Activated CD8-positive, alpha-beta T cell treated with anti-CD3 and anti-CD28 coated beads, Interleukin-2, amount 10 ng/mL, durations not matched to agents 7 days and 5 days (primary cell): ENCODE data around the gene CXCR1. TPM values are rescaled to one million over a fixed set of nuclear protein-coding genes. Genes with fewer than 3 reads are reported as not detected.

ENCODE experiments used
- ATAC-seq: fragments of 150-1000 bp; cut with Tn5 transposase; one replicate; pipeline ENCODE4 v1.10.0; 2021; ENCODE audit warnings: moderate library complexity
- CTCF ChIA-PET: fragments of 350-600 bp; sonication (Branson Sonifier 250); formaldehyde crosslinking; loops from one replicate; lab custom pipeline; 2021; ENCODE audit warnings: antibody characterized with exemption; lab: Charles Lee
- POLR2A ChIA-PET: fragments of 350-600 bp; sonication (Branson Sonifier 250); formaldehyde crosslinking; loops from one replicate; lab custom pipeline; 2021; ENCODE audit warnings: antibody characterized with exemption; lab: Charles Lee
- DNase-seq: peaks from one replicate; pipeline ENCODE4 v3.0.0-alpha.2; 2020
- H3K27ac Mint-ChIP-seq: one replicate; pipeline ENCODE4 v1.8.0; 2021; ENCODE audit warnings: mild to moderate bottlenecking, mixed read lengths
- H3K27me3 Mint-ChIP-seq: one replicate; pipeline ENCODE4 v1.8.0; 2021; ENCODE audit warnings: low read depth, mixed read lengths
- H3K36me3 Mint-ChIP-seq: one replicate; pipeline ENCODE4 v1.8.0; 2021; ENCODE audit warnings: low read depth, mixed read lengths
- H3K4me1 Mint-ChIP-seq: one replicate; pipeline ENCODE4 v1.8.0; 2021; ENCODE audit warnings: low read depth, mixed read lengths
- H3K4me3 Mint-ChIP-seq: one replicate; pipeline ENCODE4 v1.8.0; 2021; ENCODE audit warnings: mild to moderate bottlenecking, mixed read lengths
- H3K9me3 Mint-ChIP-seq: one replicate; pipeline ENCODE4 v1.8.0; 2022; ENCODE audit warnings: mixed read lengths; ENCODE audit not compliant: insufficient read depth
- total RNA-seq, 2 experiments: library from RNA; stranded (reverse); gene quantifications; one replicate each; pipeline ENCODE4 v1.2.3, GENCODE V29; 2021

The CXCR1 gene
- total RNA-seq, 2 experiments from 2014 or later: 0.53 to 0.55 TPM

DNA sequence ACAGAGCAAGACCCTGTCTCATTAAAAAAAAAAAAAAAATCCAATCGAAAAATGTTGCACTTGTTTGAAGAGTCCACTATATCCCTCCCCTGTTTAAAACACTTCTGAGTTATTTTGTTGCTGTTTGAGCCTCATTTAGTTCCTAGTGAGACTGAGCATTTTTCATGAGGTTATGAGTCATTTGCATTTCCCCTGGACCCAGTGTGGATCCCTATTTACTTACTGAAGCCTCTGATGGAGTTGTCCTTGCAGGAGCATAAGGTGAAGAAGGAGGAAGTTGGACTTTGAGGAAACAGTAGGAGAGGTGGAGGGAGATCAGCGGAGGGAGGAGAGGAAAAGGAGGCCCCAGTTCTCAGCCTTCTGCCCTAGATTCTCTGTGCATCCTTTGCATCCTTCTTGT is 5.1 kb downstream of the CXCR1 start:
- ATAC-seq (no peak), DNase-seq (no peak)
- no peaks in the 10 kb centered on the region for H3K36me3 Mint-ChIP-seq
- H3K4me1 Mint-ChIP-seq: peaks cover 8% of the 10 kb centered on the region
- peaks cover 33% of the 10 kb centered on the region for H3K27me3 Mint-ChIP-seq
- no peaks in the 10 kb centered on the region for H3K9me3 Mint-ChIP-seq
- ChIA-PET CTCF (no interaction called here), POLR2A (no interaction called here)
- H3K27ac Mint-ChIP-seq: no peak overlapping the region
- H3K4me3 Mint-ChIP-seq: no peak overlapping the region

DNA sequence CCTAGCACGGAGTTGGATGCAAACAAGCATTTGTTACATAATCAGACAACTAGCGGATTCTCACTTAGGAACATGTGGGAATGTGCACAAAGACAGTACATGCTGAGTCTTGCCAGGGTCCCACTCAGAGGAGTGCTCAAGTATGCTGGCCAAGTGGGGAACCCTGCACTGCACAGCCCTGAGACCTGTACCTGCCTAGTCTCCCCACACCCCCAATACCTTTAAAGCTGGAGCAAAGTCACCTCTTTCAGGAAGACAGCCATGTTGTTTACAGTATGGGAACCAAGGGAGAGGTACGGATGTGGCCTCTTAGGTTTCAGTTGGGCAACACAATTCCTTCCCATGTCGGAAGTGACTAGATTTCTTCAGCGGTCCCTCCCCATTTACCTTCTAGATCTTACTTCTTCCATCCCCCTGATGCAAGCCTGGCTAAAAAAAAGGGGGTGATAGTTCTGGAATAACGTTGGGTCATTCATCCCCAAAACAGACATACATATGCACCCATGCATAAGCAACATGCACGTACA is 10.7 kb downstream of the CXCR1 start:
- Mint-ChIP-seq H3K27ac (no peak overlapping the region), H3K4me1 (no peaks in the 10 kb centered on the region), H3K27me3 (peaks cover 23% of the 10 kb centered on the region), H3K9me3 (no peaks in the 10 kb centered on the region), H3K4me3 (no peak overlapping the region), H3K36me3 (no peaks in the 10 kb centered on the region)
- DNase-seq: no peak
- CTCF ChIA-PET: interaction anchor here (1.7 kb wide), 1 partner anchor 12 kb away, joined by 4 read pairs; no protein-coding TSS in a partner anchor
- POLR2A ChIA-PET: no interaction called here
- ATAC-seq: no peak

DNA sequence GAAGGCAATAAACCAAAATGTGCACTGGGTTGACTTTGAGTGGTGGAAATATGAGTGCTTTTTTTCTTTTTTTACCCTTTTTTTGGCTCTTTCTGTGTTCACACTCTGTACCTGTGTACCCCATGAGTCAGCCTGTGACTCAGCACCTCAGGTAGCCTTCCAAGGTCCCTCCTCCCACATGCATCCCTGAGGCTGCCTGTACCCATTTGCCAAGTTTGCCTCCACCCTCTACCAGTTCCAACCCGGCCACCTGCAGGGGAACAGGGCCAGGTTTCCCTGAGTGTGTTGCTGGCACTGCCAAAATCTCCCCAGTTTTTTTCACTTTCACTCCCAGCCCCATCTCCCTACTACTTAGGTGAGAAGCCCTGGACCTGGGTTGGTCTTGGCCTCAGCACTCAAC is 14.0 kb downstream of the CXCR1 start:
- ATAC-seq: no peak
- H3K27me3 Mint-ChIP-seq: peaks cover 15% of the 10 kb centered on the region
- no peak for DNase-seq
- ChIA-PET CTCF (interaction anchor here (0.6 kb wide), 1 partner anchor 87 kb away, joined by 3 read pairs; no protein-coding TSS in a partner anchor), POLR2A (no interaction called here)
- H3K4me3 Mint-ChIP-seq: no peak overlapping the region
- no peak overlapping the region for H3K27ac Mint-ChIP-seq
- no peaks in the 10 kb centered on the region for H3K4me1 Mint-ChIP-seq
- H3K36me3 Mint-ChIP-seq: no peaks in the 10 kb centered on the region
- H3K9me3 Mint-ChIP-seq: no peaks in the 10 kb centered on the region

DNA sequence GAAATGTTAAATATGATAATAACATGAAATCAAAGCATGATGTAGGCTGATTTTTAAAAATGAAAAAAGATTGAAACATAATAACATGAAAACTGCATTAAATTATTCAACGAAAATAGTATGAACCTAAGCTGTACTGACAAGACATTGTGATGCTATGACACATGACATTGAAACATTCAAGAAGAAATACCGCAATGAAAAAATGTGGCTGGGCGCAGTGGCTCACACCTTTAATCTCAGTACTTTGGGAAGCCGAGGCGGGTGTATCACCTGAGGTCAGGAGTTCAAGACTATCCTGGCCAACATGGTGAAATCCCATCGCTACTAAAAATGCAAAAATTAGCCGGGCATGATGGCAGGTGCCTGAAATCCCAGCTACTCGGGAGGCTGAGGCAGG is 14.6 kb downstream of the CXCR1 start:
- no peak for DNase-seq
- no peaks in the 10 kb centered on the region for H3K4me1 Mint-ChIP-seq
- H3K27ac Mint-ChIP-seq: no peak overlapping the region
- no peaks in the 10 kb centered on the region for H3K9me3 Mint-ChIP-seq
- no peak overlapping the region for H3K4me3 Mint-ChIP-seq
- CTCF ChIA-PET: no interaction called here
- POLR2A ChIA-PET: no interaction called here
- no peaks in the 10 kb centered on the region for H3K36me3 Mint-ChIP-seq
- H3K27me3 Mint-ChIP-seq: peaks cover 12% of the 10 kb centered on the region
- ATAC-seq: no peak

DNA sequence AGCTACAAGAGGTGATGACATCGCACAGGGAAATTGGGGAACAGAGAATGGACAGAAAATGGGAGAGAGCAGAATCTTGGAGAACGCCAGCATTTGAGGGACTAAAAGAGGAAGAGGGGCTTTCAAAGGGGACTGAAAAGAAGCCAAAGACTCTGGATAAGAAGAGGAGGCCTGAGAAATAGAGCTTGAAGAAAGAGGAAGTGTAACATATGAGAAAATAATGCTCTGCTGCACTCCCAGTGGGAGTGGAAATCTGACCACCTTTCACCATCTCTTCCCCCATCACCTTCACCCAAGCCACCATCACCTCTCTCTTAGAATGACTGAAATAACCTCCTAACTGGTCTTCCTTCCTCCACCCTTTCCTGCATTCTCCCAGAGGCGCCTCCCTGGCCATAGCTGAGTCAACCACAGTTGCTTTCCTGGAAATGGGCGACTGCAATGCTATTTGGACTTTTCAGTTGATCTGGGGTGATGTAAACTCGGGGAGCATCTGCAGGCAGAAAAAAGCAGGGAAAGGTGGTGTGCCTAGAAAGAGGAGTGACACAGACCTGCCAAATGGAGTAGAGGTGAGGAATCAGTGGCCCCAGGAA is 16.8 kb downstream of the CXCR1 start:
- POLR2A ChIA-PET: no interaction called here
- no peak for ATAC-seq
- CTCF ChIA-PET: no interaction called here
- Mint-ChIP-seq H3K4me1 (no peaks in the 10 kb centered on the region), H3K27ac (no peak overlapping the region), H3K36me3 (no peaks in the 10 kb centered on the region), H3K9me3 (no peaks in the 10 kb centered on the region), H3K27me3 (peaks cover 15% of the 10 kb centered on the region), H3K4me3 (no peak overlapping the region)
- DNase-seq: no peak

DNA sequence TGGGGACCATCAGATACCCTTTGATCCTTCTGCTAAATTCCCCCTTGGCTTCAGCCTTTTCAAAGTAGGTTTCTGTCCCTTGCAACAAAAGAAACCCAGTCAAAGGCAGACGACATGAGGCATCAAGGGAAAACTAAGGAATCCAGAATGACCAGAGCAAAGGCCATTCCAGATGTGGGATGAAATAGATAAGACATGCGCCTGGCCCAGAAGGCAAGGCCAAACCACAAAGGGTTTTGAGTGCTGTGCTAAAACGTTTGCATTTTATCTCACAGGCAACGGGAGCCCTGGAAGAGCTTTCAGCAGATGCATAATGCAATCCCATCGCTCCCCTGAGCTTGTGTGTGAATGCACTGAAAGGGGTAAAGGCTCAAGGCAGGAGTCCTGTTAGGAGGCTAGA is 17.7 kb downstream of the CXCR1 start:
- ChIA-PET CTCF (no interaction called here), POLR2A (no interaction called here)
- H3K4me1 Mint-ChIP-seq: no peaks in the 10 kb centered on the region
- ATAC-seq (no peak), DNase-seq (no peak)
- H3K36me3 Mint-ChIP-seq: no peaks in the 10 kb centered on the region
- H3K27me3 Mint-ChIP-seq: peaks cover 15% of the 10 kb centered on the region
- H3K27ac Mint-ChIP-seq: no peak overlapping the region
- H3K9me3 Mint-ChIP-seq: no peaks in the 10 kb centered on the region
- H3K4me3 Mint-ChIP-seq: no peak overlapping the region

DNA sequence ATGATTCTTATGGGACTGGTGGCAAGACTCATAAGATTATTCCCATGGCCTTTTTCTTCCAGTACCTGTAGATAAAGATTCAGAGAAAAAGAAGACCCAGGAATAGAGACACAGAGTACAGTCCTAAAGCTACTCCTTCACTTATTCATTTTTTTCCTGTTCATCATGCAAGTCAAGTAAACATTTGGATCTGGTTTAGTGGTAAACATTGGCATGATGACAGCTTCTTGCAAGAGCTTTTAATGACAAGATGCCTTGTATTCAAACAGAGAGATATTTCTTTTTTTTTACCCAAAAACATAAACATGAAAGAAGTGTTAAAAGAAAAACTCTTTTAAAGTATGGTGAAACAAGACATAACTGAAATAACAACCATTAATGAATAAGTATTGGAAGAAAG is 20.7 kb downstream of the CXCR1 start:
- DNase-seq (no peak), ATAC-seq (no peak)
- no peaks in the 10 kb centered on the region for H3K36me3 Mint-ChIP-seq
- peaks cover 20% of the 10 kb centered on the region for H3K27me3 Mint-ChIP-seq
- CTCF ChIA-PET: interaction anchor here (0.7 to 1.9 kb wide), 3 partner anchors 21 to 701 kb away, joined by 3 to 6 read pairs (median 3); partner anchors contain the start of gene CXCR1
- H3K4me3 Mint-ChIP-seq: no peak overlapping the region
- POLR2A ChIA-PET: no interaction called here
- no peak overlapping the region for H3K27ac Mint-ChIP-seq
- no peaks in the 10 kb centered on the region for H3K9me3 Mint-ChIP-seq
- H3K4me1 Mint-ChIP-seq: no peaks in the 10 kb centered on the region

DNA sequence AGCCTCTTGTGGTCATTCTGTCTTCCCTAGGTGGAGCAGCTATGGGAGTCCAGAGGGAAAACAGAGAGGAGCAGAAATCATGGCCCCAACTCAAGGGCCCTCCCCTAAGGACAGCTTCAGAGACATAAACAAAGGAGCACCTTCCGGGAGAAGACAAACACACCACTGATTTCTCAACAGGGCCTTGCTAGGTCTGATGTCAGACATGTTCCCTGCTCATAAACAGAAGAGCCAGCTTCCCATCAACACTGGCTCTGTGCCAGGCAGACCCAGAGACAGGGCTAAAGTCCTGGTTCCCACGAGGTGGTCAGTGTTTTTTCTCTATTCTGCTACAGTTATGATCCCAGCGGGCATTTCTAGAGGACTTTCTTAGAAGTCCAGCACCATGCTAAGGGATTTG is 21.6 kb downstream of the CXCR1 start:
- Mint-ChIP-seq H3K36me3 (no peaks in the 10 kb centered on the region), H3K4me3 (no peak overlapping the region), H3K27ac (no peak overlapping the region), H3K4me1 (no peaks in the 10 kb centered on the region), H3K9me3 (no peaks in the 10 kb centered on the region), H3K27me3 (peaks cover 17% of the 10 kb centered on the region)
- ATAC-seq: no peak
- ChIA-PET CTCF (no interaction called here), POLR2A (no interaction called here)
- no peak for DNase-seq

DNA sequence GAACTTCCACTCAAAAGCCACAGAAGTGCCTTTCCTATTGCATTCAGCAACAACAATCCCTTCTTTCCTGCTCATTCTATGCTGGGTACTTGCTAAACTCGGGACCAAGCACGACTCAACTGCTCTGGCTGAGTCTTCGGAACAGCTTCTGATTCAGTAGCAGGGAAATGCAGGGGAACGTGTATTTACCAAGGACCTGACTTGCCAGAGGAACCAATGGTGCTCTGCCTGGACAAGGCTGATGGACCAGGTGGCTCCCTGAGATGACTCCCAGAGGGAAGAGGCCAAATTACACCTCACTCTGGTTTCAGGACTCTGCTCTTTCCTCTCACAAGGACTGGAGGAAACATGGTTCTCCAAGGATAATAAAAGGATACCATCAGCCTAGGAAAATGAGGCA is 28.7 kb downstream of the CXCR1 start:
- no peaks in the 10 kb centered on the region for H3K36me3 Mint-ChIP-seq
- no peak overlapping the region for H3K4me3 Mint-ChIP-seq
- ChIA-PET POLR2A (no interaction called here), CTCF (no interaction called here)
- no peaks in the 10 kb centered on the region for H3K4me1 Mint-ChIP-seq
- H3K27ac Mint-ChIP-seq: no peak overlapping the region
- peaks cover 29% of the 10 kb centered on the region for H3K27me3 Mint-ChIP-seq
- DNase-seq (no peak), ATAC-seq (no peak)
- no peaks in the 10 kb centered on the region for H3K9me3 Mint-ChIP-seq

DNA sequence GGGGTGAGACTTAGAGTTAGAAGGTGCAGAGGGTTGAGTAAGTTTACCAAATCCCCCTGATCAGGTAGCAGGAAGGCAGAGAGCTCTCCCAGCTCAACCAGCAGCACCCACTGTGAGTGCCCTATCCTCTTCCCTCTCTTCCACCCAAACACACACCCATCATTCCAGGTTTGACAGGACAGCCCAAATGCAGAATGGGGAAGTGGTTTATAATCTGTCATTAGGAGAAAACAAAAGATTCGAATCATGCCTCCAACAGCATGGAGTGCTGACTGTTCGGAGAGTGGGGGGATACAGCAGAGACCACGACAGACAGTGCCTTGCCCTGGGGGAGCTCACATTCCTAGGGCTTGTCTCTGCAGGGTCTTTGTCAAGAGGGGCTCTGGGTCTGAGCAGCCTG is 29.2 kb downstream of the CXCR1 start:
- DNase-seq (no peak), ATAC-seq (no peak)
- peaks cover 27% of the 10 kb centered on the region for H3K27me3 Mint-ChIP-seq
- no peaks in the 10 kb centered on the region for H3K36me3 Mint-ChIP-seq
- H3K4me3 Mint-ChIP-seq: no peak overlapping the region
- H3K9me3 Mint-ChIP-seq: no peaks in the 10 kb centered on the region
- H3K27ac Mint-ChIP-seq: no peak overlapping the region
- ChIA-PET POLR2A (no interaction called here), CTCF (no interaction called here)
- no peaks in the 10 kb centered on the region for H3K4me1 Mint-ChIP-seq

DNA sequence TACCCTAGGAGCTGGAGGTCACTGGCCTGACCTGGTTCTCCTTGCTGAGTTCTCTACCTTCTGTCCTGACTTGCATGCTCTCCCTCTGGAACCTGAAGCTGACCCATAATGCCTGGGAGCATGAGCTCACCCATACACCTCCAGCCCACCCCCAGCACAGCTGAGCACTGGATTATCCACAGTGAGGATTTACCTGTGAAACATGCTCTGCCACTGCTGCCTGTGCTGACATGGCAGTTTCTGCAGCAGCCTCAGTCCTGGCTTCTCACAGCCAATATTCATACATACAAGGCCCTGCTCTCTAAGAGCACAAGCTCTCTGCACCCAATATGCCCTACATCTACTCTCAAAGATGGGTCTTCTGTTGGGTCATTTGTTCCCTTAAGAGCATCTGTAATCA is 35.9 kb downstream of the CXCR1 start:
- peaks cover 17% of the 10 kb centered on the region for H3K27me3 Mint-ChIP-seq
- ChIA-PET POLR2A (no interaction called here), CTCF (no interaction called here)
- no peak overlapping the region for H3K27ac Mint-ChIP-seq
- no peak for DNase-seq
- no peak for ATAC-seq
- H3K4me1 Mint-ChIP-seq: peaks cover 3% of the 10 kb centered on the region
- no peaks in the 10 kb centered on the region for H3K36me3 Mint-ChIP-seq
- H3K4me3 Mint-ChIP-seq: no peak overlapping the region
- no peaks in the 10 kb centered on the region for H3K9me3 Mint-ChIP-seq

DNA sequence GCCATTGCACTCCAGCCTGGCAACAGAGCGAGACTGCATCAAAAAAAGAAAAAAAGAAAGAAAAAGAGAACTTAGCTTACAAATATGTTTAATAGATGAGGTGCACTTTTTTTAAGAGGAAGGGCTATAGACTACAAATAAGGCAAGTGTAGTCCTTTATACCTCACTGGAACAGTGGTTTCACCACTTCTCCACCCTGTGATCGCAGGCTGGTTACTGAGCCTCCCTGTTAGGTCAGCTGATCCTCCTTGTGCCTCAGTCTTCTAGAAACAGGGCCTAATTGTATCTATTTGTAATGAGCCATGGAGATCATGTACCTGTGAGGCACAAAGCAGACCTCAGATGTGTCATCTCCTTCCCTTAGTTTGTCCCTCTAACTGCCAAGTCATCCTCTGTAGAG is 36.4 kb downstream of the CXCR1 start:
- Mint-ChIP-seq H3K4me3 (no peak overlapping the region), H3K27ac (no peak overlapping the region), H3K36me3 (no peaks in the 10 kb centered on the region), H3K27me3 (peaks cover 17% of the 10 kb centered on the region), H3K9me3 (no peaks in the 10 kb centered on the region), H3K4me1 (peaks cover 8% of the 10 kb centered on the region)
- ATAC-seq (no peak), DNase-seq (no peak)
- ChIA-PET CTCF (no interaction called here), POLR2A (no interaction called here)
